Measurements from ENCODE around the gene SLC22A5.

The SLC22A5 gene

DNA sequence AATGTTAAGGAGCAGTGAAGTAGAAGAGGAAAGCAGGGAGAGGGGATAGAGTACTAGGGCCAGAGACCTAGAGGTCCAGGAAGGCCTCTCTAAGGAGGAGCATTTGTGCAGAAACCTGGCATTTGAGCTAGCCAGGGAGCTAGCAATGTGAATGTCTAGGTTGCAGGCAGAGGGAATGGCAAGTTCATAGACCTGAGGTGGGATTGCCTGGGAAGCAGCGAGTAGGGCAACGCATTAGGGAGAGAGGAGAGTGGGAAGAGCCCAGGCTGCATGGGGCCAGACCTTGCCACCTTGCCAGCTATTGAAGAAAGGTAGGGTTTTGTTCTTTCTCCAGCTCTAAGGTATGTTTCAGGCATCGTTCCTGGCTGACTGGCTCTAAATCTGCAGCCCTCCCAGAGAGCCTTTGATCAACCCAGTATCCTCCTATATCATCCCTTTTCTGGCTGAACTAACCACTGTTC, 54.0 kb downstream of the SLC22A5 start:
- no peak for ATAC-seq
- H3K27ac Mint-ChIP-seq: no peak overlapping the region
- peaks cover 100% of the 10 kb centered on the region for H3K4me1 Mint-ChIP-seq
- H3K4me3 Mint-ChIP-seq: no peak overlapping the region
- DNase-seq: no peak
- no peaks in the 10 kb centered on the region for H3K27me3 Mint-ChIP-seq
- no peaks in the 10 kb centered on the region for H3K9me3 Mint-ChIP-seq

DNA sequence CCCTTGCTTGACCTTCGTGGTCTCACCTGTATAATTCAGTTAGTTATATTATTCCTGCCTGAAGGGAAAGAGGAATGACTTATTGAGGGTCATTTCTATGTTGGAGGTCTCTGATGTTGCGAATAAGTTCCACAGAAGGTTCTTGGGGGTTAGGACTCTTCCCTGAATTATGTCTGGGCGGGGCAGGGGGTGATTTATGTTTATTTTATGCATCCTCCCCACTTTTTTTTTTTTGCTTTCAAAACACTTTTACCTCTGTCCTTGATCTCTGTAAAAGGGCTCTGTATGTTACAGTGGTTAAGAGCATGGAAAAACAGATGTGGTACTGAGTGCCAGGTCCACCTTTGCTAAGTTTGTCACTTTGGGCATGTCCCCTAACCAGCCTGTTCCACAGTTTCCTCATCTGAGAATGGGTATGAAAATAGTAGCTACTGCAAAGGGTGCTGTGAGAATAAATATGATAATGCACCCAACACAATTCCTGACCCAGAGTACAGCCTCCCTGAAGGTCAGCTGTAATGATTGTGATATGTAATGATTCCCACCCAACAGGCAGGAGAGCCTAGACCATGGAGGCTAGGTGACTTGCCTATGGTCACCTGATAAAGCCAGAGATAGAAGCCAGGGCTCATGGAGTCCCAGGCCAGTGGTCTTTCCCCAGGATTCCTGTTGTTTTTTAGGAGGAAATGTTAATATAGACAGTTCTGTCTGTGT, 54.8 kb downstream of the SLC22A5 start:
- no peaks in the 10 kb centered on the region for H3K27me3 Mint-ChIP-seq
- peak overlapping the region in 1 of 2 donors; percentile 100 for H3K27ac Mint-ChIP-seq
- DNase-seq (no peak), ATAC-seq (no peak)
- peaks cover 100% of the 10 kb centered on the region for H3K4me1 Mint-ChIP-seq
- H3K9me3 Mint-ChIP-seq: no peaks in the 10 kb centered on the region
- no peak overlapping the region for H3K4me3 Mint-ChIP-seq

DNA sequence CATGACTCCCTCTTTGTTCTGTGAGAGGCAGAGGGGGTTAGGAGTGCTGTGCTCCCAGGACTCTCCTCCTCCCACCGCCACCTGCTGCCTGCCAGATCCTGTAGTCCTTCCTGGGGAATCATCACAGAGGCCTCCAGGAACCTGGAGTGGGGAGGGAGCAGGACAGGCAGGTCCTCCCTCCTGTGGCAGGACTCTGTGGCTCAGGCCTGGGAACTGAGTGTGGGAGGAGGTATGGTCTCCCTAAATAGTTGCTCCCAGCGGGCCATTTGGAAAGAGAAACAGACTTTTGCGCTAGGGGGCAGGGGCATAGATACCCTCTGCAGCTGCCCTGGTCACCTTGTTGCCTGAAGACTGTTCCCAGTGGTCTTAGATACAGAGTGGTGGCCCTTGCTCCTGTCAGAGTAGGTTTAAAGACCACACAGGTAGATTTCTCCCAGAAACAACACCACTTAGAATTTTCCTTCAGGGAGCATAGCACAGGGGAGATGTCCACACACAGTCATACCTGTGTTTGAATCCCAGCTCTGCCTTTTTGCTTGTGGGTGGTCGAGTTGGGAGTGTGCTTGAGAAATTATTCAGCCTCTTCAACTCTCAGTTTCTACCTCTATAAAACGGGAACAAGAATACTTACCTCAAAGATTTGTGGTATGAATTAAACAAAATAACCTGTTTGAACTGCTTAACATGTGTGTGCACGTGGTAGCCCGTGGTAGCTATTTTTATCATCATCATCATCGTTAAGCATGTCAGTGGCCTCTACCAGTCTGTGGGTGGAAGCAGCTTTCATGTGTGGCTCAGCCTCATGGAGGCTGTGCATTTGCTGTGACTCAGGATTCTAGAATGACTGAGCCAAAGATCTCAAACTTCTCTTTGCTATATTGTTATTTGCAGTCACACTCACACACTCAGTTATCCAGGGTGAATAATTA, 55.8 kb downstream of the SLC22A5 start:
- DNase-seq (peak; percentile 70 to 85), ATAC-seq (peak; percentile 87)
- Mint-ChIP-seq H3K27me3 (no peaks in the 10 kb centered on the region), H3K27ac (peak overlapping the region; percentile 98 to 100), H3K9me3 (peaks cover 0 to 4% of the 10 kb centered on the region in 2 donors), H3K4me1 (peaks cover 100% of the 10 kb centered on the region), H3K4me3 (peak overlapping the region; percentile 84 to 92)

DNA sequence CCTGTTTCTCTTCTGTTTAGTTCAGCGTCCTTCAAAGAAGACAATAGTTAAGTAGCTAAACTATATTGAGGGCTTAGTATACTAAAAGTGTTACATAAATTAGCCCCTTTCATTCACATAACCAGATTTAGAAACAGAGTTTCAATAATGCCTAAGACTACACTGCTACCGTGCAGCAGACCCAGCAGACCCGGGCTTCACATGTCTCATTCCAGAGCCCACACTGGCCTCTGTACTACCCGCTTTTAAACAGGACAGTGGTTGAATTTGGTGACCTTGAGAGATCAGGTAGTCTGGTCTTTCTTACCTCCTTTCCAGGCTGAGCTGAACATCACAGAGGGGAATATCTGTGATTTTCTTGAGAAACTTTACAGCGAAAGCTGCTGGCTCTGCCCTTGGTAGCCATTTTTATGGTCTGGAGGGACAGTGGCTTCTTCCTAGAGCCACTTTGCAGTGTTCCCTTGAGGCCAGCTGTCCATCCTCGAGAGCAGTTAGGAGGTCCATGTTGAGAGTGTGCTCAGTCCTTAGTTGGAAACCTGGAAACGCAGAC, 56.5 kb downstream of the SLC22A5 start:
- H3K4me1 Mint-ChIP-seq: peaks cover 100% of the 10 kb centered on the region
- H3K9me3 Mint-ChIP-seq: peaks cover 0 to 7% of the 10 kb centered on the region in 2 donors
- peak overlapping the region; percentile 98 to 100 for H3K27ac Mint-ChIP-seq
- H3K27me3 Mint-ChIP-seq: no peaks in the 10 kb centered on the region
- H3K4me3 Mint-ChIP-seq: peak overlapping the region; percentile 84 to 92
- DNase-seq (no peak), ATAC-seq (peak; percentile 0)

DNA sequence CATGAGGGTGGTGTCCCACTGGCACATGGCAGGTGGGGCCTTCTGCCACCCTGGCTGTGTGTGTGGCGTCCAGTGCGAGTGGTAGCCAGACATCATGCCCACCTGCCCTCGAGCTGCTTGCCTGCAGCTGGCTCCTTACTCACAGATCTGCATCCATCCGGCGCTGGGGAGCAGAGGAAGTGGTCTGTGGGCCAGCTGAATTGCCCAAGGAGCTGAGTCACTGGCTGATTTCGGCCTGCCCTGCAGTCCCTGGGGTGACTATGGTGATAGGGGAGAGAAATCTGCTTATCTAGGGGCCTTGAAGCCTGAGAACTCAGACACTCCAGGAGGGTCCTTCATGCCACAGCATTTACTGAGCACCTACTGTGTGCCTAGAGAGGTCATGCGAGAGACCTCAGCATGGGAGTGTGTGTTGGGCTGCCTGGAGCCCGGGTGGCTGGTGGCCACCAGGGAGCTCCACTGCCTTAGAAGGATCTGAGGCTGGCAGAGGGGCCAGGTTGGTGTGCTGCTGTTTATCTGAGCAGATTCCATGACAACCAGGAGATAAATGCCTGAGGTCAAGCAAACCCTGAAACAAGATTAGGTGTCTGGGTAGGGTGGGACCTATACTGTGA, 57.1 kb downstream of the SLC22A5 start:
- Mint-ChIP-seq H3K27me3 (no peaks in the 10 kb centered on the region), H3K27ac (peak overlapping the region; percentile 98 to 100), H3K4me1 (peaks cover 100% of the 10 kb centered on the region), H3K4me3 (peak overlapping the region; percentile 84 to 92), H3K9me3 (peaks cover 0 to 7% of the 10 kb centered on the region in 2 donors)
- ATAC-seq: peak; percentile 71
- DNase-seq: peak; percentile 72 to 87

DNA sequence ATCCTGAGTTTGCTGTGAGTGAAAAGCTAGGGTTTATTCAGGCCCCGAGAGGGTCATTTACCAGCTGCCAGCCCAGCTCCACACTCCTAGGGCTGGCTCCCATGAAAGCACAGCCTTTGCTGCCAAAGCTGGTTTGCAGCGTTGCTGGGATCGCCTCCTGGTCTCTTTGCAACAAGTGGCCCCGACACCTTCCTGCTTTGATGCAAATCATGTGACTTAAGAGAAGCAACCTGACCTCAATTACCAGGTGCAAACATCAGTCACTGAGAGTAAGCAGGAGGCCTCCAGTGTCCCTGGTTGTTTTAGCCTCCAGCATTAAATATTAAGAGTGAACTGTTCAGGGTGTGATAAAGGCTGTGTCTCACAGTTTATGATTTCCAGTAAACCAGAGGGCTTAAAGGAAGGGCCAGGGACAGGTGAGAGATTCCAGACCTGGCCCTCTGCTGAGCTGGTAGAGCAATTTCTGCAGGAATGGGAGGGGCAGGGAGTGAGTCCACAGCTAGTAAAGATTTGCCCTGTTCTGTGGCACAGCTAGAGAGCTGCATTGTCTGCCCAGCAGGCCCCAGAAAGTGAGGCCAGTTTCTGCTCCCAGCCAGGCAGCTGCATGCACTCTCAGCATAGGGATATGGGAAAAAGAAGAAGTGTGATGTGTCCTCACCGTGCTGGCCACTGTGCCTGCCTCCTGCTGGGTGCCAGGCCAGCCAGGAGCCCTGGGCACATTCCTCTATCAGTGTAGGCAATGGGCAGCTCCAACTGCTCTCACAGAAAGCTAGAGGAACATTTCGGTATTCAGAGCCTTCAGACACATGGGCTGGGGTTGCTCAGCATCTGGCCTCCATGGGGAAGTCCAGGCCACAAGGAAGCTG, 58.0 kb downstream of the SLC22A5 start:
- ATAC-seq (peak; percentile 66), DNase-seq (peak; percentile 66 to 72)
- Mint-ChIP-seq H3K4me1 (peaks cover 100% of the 10 kb centered on the region), H3K27me3 (no peaks in the 10 kb centered on the region), H3K4me3 (peak overlapping the region; percentile 84 to 92), H3K27ac (peak overlapping the region; percentile 98 to 100), H3K9me3 (peaks cover 0 to 7% of the 10 kb centered on the region in 2 donors)

DNA sequence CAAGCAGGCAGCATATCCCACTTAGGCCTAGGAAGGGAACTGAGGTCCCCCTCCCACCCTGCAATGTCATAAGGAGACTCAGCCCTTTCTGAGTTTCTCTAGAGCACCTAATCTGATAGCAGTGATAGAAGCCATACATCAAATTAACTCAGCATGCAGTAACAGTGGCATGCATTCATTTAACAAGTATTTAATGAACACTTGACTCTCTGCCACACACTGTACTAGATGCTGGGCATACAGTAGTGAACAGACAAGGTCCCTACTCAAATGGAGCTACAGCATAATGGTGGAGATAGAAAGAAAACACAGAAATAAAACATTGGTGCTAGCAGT, 58.6 kb downstream of the SLC22A5 start:
- H3K27ac Mint-ChIP-seq: peak overlapping the region; percentile 98 to 100
- peak overlapping the region; percentile 84 to 92 for H3K4me3 Mint-ChIP-seq
- peaks cover 0 to 7% of the 10 kb centered on the region in 2 donors for H3K9me3 Mint-ChIP-seq

DNA sequence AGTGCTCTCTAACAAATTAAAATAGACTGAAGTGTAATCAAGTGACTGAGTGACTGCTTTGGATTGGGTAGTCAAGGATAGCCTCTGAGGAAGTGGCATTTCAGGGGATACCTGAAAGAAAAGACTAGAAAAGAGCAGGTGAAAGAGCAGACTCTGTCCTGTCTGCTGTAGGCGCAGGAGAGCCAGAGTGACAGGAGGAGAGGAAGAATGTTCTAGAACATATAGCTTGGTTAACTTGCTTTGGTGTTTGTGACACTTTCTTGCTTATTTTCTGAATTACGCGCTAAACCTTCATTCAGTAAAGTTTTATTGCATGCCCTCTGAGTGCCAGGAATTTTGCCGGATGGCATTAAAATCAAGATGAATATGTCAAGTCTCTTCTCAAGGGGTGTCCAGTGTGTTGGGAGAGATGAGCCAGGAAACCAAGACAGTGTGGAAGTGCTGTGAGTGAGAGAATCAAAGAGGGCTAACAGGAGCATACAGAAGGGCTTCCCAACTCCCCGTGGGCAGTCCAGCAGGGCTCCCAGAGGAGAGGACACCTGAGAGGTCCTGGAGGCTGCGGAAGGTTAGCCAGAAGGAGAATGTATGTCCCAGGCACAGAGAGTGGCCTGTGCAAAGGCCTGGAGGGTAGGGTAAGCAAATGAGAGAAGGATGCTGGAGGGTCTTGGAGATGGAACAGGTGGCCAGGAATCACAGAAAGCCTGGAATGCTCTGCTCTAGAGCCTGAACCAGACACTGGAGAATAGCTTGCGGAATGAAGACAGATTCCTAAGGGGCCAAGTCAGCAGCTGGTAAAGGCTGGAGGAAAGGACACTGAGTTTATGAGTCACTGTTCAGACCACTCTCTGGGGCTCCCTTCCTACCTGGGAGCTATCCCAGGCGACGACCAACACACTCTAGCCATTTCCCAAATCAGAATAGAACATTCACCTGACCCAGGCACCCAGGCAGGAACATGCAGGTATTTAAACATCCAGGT, 59.3 kb downstream of the SLC22A5 start:
- Mint-ChIP-seq H3K4me3 (peak overlapping the region; percentile 27 to 38), H3K27ac (peak overlapping the region; percentile 63 to 100), H3K9me3 (peaks cover 0 to 7% of the 10 kb centered on the region in 2 donors), H3K27me3 (no peaks in the 10 kb centered on the region), H3K4me1 (peaks cover 94% of the 10 kb centered on the region)
- DNase-seq (peak in 1 of 2 donors; percentile 5), ATAC-seq (no peak)

More for the DNA sequence above, 58.6 kb downstream of the SLC22A5 start:
- peaks cover 100% of the 10 kb centered on the region for H3K4me1 Mint-ChIP-seq
- H3K27me3 Mint-ChIP-seq: no peaks in the 10 kb centered on the region
- ATAC-seq: no peak
- DNase-seq: no peak

DNA sequence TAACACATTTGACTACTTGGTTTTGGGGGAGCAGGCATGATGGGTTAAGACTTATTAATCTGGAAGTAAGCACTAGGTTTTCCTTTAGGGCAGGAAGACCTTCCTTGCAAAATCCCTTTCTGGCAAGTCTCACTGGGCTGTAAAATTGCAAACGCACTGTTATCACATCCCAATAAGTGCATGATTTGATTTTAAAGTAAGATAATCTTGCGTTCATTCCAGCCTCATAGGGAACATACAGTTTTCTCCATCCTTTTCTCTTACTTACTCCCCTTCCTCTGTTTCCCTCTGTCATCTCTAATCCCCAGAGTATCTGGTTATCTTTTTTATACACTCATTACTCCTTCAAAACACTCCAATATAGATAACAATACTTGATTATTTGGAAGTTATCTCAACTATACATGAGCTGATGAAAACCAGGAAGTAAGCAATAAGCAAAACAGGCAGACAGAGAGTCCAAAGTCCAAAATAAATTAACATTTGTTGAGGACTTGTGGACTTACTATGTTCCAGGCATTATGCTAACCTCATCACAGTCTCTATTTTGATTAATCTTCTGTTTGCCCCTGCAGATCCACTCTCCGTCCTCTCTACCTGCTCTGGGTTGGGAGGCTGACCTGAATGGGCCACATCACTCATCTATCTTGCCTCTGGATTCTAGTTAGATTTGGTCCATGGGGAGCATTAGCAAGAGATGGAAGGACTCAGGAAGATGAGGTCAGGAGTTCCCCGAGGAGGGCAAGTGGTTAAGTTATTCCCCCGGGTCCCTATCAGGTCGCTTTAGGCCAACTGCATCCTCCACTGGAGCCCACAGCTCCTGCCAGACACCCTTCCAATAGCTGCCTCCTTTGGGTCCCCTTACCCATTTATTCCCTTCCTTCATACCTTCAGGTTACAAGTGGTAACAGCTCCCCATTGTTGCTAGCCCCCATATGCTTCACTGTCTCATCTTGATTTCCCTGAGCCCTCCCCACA, 60.2 kb downstream of the SLC22A5 start:
- no peaks in the 10 kb centered on the region for H3K27me3 Mint-ChIP-seq

DNA sequence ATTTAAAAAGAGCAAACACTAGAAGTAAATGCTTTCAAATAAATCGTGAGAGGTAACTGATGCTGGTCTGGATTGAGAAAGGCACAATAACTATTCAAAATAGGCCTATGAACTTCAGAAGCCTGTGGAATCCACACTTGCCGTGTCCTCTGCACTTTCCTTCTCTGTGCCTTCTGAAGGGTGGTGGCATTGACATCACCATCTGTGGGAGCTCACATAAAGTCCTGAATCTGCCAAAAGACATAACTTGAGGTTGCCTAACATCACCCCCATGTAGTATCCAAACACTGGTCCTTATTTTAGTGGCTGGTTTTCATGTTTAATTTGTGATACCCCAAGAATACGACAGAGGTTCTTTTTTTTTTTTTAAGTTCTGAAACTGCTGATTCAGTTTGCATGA, 61.2 kb downstream of the SLC22A5 start:
- H3K27me3 Mint-ChIP-seq: no peaks in the 10 kb centered on the region
- ATAC-seq (no peak), DNase-seq (no peak)
- H3K27ac Mint-ChIP-seq: peak overlapping the region; percentile 8 to 79
- H3K4me3 Mint-ChIP-seq: no peak overlapping the region
- peaks cover 0 to 7% of the 10 kb centered on the region in 2 donors for H3K9me3 Mint-ChIP-seq
- H3K4me1 Mint-ChIP-seq: peaks cover 92% of the 10 kb centered on the region

More for the DNA sequence above, 60.2 kb downstream of the SLC22A5 start:
- ATAC-seq (no peak), DNase-seq (peak in 1 of 2 donors; percentile 2)
- Mint-ChIP-seq H3K4me3 (peak overlapping the region in 1 of 2 donors; percentile 49), H3K9me3 (peaks cover 0 to 7% of the 10 kb centered on the region in 2 donors), H3K4me1 (peaks cover 92% of the 10 kb centered on the region), H3K27ac (peak overlapping the region; percentile 16 to 100)

DNA sequence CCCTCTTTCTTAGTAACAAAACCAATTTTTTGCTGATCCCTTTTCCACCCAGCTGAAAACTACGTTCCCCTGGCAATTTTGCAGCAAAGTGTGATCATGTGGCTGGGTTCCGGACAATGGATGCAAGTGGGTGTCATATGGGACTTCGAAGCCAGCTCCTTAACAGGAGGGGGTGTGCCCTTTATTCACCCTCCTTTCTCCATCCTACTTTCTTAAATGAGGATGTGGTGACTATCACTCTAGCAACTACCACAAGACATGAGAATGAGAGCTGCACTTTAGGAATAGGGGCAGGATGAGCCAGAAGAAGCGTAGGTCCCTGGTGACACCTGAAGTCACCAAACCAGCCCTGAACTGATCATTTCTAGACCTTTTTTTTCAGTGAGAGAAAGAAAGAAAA, 62.1 kb downstream of the SLC22A5 start:
- Mint-ChIP-seq H3K27ac (peak overlapping the region in 1 of 2 donors; percentile 94), H3K4me1 (peaks cover 92% of the 10 kb centered on the region), H3K4me3 (peak overlapping the region in 1 of 2 donors; percentile 25), H3K27me3 (no peaks in the 10 kb centered on the region), H3K9me3 (peaks cover 0 to 7% of the 10 kb centered on the region in 2 donors)
- ATAC-seq (no peak), DNase-seq (no peak)

DNA sequence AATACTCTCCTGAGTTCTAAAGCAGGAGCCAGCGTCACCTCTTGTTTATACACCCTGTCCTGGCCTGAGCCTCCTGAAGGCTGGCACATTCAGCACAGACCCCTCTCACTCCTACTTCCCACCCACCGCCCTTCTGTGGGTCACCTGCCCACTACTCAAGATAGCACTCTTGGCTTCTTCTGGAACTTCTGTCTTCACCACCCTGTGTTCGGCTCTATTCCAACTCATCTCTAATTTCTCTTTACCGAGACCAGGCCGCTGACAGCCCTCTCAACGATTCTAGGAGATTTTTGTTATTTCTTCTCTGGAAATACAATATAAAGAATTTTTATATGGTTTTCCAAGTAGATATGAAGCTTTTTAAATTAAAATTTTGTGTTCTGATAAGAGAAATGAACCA, 63.6 kb downstream of the SLC22A5 start:
- H3K4me1 Mint-ChIP-seq: peaks cover 92% of the 10 kb centered on the region
- no peak overlapping the region for H3K4me3 Mint-ChIP-seq
- H3K27ac Mint-ChIP-seq: peak overlapping the region in 1 of 2 donors; percentile 61
- H3K9me3 Mint-ChIP-seq: peaks cover 0 to 7% of the 10 kb centered on the region in 2 donors
- ATAC-seq (no peak), DNase-seq (no peak)
- no peaks in the 10 kb centered on the region for H3K27me3 Mint-ChIP-seq

Measured in stimulated activated naive CD8-positive, alpha-beta T cell treated with anti-CD3 and anti-CD28 coated beads, Interleukin-15, amount 100 ng/mL, for 72 hours (primary cell).